ENCODE data around the gene REM1.

REM1 gene

DNA sequence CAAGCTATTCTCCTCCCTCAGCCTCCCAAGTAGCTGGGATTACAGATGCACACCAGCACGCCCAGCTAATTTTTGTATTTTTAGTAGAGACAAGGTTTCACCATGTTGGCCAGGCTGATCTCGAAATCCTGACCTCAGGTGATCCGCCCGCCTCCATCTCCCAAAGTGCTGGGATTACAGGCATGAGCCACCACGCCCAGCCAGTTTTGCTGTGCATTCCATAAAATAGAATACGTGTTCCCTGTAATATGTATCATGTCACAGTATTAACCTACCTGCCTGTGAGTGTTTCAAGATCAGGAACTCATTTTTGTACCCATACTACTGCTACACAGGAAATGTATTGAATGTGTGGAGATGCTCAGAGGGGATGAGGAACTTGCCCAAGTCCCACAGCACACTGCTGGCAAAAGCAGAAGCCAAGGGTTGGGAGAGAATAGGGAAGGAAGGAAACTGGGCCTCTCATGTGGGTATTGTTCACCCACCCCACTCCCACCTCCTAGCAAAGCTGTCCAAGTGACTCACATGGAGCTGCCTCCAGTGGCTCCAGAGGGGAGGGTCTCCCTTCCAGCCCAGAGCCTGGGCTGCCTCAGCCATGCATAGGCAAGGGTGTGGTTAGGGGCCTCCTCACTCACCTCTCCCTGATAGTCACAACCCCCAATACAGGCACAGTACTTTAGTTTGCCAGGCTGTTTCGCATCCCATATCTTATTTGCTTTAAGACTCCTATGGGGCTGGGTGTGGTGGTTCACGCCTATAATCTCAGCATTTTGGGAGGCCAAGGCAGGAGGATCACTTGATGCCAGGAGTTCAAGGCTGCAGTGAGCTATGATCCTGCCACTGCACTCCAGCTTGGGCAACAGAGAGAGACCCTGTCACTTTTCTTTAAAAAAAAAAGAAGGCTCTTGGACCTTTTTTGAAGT is 48.5 kb downstream of the REM1 start:
- DNase-seq: no peak

- DNase-seq: no peak
Measured at GRCh38 chr20:31527266-31527665, 52.2 kb downstream of the REM1 start.
